Muscle of arm (tissue), 12 donors: Measurements from ENCODE around the gene OGDH. TPM values are rescaled to one million over a fixed set of nuclear protein-coding genes. Genes with fewer than 3 reads are reported as not detected.
"Not testable (repeated sequence)": the region's sequence is repeated elsewhere in the genome, so short reads cannot be mapped to it uniquely, and the experiment has no call there.

Source experiments
- DNase-seq: peaks from one replicate; pipeline ENCODE4 v3.0.0-alpha.2; 2013
- polyA plus RNA-seq, 12 donors: library from polyadenylated mRNA; unstranded; fragments of 120-200 nt; gene quantifications; one replicate each; pipeline ENCODE4 v1.2.1, GENCODE V29; 2013; ENCODE audit not compliant: insufficient read length in 12 of 12

Gene OGDH
- polyA plus RNA-seq, 12 donors: 39.0 to 69.0 (median 58.2) TPM; not detected in 1

GRCh38 chr7:44575054-44575453 lies 31.4 kb upstream of the OGDH start:
- no peak for DNase-seq

GRCh38 chr7:44576228-44576627 lies 30.2 kb upstream of the OGDH start:
- DNase-seq: no peak

GRCh38 chr7:44580945-44581878 lies 25.2 kb upstream of the OGDH start:
- DNase-seq: no peak

GRCh38 chr7:44581879-44582603 lies 24.4 kb upstream of the OGDH start, which contains the start of gene TMED4:
TSS of gene TMED4 (minus strand) at chr7:44582231. CDS start at chr7:44582206, 25 bp downstream.
- DNase-seq: peak; percentile 99

GRCh38 chr7:44583146-44583865 lies 23.1 kb upstream of the OGDH start:
- DNase-seq: no peak

- peak; percentile 55 for DNase-seq
These were observed 18.4 kb upstream of the OGDH start for GRCh38 chr7:44587843-44588711.

- DNase-seq: no peak
These were observed 15.5 kb upstream of the OGDH start for GRCh38 chr7:44590910-44591309.

- DNase-seq: no peak
These were observed 10.3 kb upstream of the OGDH start for GRCh38 chr7:44595934-44596635.

GRCh38 chr7:44597181-44597580 lies 9.2 kb upstream of the OGDH start:
- DNase-seq: not testable (repeated sequence)

GRCh38 chr7:44599222-44599621 lies 7.2 kb upstream of the OGDH start:
- DNase-seq: no peak

GRCh38 chr7:44602576-44602910 lies 3.9 kb upstream of the OGDH start:
- DNase-seq: no peak

GRCh38 chr7:44603193-44603592 lies 3.2 kb upstream of the OGDH start:
- no peak for DNase-seq

- no peak for DNase-seq
These were observed 1.5 kb upstream of the OGDH start for GRCh38 chr7:44604941-44605340.

- no peak for DNase-seq
These were observed 978 bp downstream of the OGDH start for GRCh38 chr7:44607141-44608068.

GRCh38 chr7:44608916-44609648 lies 2.7 kb downstream of the OGDH start:
- no peak for DNase-seq

- DNase-seq: no peak
These were observed 3.4 kb downstream of the OGDH start for GRCh38 chr7:44609829-44610228.

- no peak for DNase-seq
These were observed 8.8 kb downstream of the OGDH start for GRCh38 chr7:44615149-44615611.

GRCh38 chr7:44615793-44616192 lies 9.4 kb downstream of the OGDH start:
- no peak for DNase-seq

- no peak for DNase-seq
These were observed 10.1 kb downstream of the OGDH start for GRCh38 chr7:44616545-44616944.
